ENCODE data around the gene DPH5.

- TF ChIP-seq, protein P1, sequence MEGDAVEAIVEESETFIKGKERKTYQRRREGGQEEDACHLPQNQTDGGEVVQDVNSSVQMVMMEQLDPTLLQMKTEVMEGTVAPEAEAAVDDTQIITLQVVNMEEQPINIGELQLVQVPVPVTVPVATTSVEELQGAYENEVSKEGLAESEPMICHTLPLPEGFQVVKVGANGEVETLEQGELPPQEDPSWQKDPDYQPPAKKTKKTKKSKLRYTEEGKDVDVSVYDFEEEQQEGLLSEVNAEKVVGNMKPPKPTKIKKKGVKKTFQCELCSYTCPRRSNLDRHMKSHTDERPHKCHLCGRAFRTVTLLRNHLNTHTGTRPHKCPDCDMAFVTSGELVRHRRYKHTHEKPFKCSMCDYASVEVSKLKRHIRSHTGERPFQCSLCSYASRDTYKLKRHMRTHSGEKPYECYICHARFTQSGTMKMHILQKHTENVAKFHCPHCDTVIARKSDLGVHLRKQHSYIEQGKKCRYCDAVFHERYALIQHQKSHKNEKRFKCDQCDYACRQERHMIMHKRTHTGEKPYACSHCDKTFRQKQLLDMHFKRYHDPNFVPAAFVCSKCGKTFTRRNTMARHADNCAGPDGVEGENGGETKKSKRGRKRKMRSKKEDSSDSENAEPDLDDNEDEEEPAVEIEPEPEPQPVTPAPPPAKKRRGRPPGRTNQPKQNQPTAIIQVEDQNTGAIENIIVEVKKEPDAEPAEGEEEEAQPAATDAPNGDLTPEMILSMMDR (conservative IDR thresholded peaks at IDR 0.05; ENCODE audit: low read length), result no peak
- TF ChIP-seq EZH2phosphoT487 (IDR thresholded peaks at IDR 0.05; ENCODE audit: borderline replicate concordance), result no peak
Measured at GRCh38 chr1:100950337-100950736, 75.2 kb downstream of the DPH5 start.
